Thyroid gland (tissue), 4 donors: Measurements from ENCODE around the gene FCHSD2.

ENCODE experiments used
- CTCF ChIP-seq, 6 experiments: fragments of 200-600 bp in 3 of 6; fragments of 450-650 bp in 3 of 6; sonication (generic) in 3 of 6; IDR thresholded peaks; one replicate each; pipeline ENCODE4 v1.5.1; 2016 to 2019; ENCODE audit warnings: antibody characterized with exemption in 6 of 6, mild to moderate bottlenecking in 2 of 6, inconsistent platforms in 1 of 6, moderate library complexity in 1 of 6
- POLR2A ChIP-seq, 2 donors: fragments of 450-650 bp; IDR thresholded peaks; one replicate each; pipeline ENCODE4 v1.6.1; 2017; ENCODE audit warnings: antibody characterized with exemption in 2 of 2, mild to moderate bottlenecking in 2 of 2, moderate library complexity in 1 of 2

DNA sequence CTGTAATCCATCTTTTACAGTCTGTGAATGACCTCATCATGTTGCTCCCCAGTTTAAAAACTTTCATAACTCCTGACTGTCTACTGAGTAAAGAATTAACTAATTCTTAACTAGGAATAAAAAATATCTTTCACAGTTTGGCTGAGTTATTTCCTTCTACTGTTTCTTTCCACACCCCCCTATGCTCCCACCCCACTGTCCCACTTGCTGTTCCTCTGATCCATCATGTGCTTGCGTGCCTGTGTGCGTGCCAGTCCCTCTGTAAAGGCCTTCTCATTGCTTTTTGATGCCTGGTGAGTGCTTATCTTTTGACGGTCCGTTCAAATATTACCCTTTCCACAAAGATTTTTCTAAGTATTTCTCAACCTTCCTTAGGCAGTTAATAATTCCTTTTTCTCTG, 272.3 kb downstream of the FCHSD2 start:
- TF ChIP-seq CTCF (IDR thresholded peaks at IDR 0.05) (no peak), POLR2A (IDR thresholded peaks at IDR 0.05) (no peak)
